ENCODE results near the gene IGSF9. TPM values are rescaled to one million over a fixed set of nuclear protein-coding genes. Genes with fewer than 3 reads are reported as not detected.

Gene IGSF9
- total RNA-seq, 1 donor = under 0.01 TPM

- Histone ChIP-seq H3K9me3 (ENCODE audit: low read depth, low read length) (no peaks in the 10 kb centered on the region), H3K4me3 (ENCODE audit: insufficient read depth, low read length) (peak within 1 kb of the TSS; percentile 99), H3K4me2 (ENCODE audit: insufficient read depth, low read length) (peak within 1 kb of the TSS; percentile 95), H4K20me1 (ENCODE audit: insufficient read depth, low read length) (peaks cover 27% of the 10 kb centered on the region), H3K27ac (ENCODE audit: low read depth, low read length) (peak within 1 kb of the TSS; percentile 99), H3K27me3 (ENCODE audit: insufficient read depth, low read length) (no peaks in the 10 kb centered on the region), H2AFZ (ENCODE audit: low read length) (peak within 1 kb of the TSS; percentile 91), H3K36me3 (ENCODE audit: insufficient read depth, low read length) (peaks cover 1% of the 10 kb centered on the region), H3K4me1 (ENCODE audit: insufficient read depth, low read length) (peaks cover 41% of the 10 kb centered on the region), H3K79me2 (ENCODE audit: insufficient read depth, low read length) (peaks cover 53% of the 10 kb centered on the region)
- no peak for TF ChIP-seq CTCF (IDR thresholded peaks at IDR 0.05; ENCODE audit: extremely low read depth, low read depth, low read length)
- peak; percentile 100 for DNase-seq (ENCODE audit: insufficient read length, low spot score, missing footprints)
Measured at GRCh38 chr1:159924791-159925718, 20.4 kb downstream of the IGSF9 start, which contains the start of gene TAGLN2. Gene TAGLN2 (minus strand): TSS chr1:159925507. CDS start chr1:159920509, 4,998 bp downstream.

DNA sequence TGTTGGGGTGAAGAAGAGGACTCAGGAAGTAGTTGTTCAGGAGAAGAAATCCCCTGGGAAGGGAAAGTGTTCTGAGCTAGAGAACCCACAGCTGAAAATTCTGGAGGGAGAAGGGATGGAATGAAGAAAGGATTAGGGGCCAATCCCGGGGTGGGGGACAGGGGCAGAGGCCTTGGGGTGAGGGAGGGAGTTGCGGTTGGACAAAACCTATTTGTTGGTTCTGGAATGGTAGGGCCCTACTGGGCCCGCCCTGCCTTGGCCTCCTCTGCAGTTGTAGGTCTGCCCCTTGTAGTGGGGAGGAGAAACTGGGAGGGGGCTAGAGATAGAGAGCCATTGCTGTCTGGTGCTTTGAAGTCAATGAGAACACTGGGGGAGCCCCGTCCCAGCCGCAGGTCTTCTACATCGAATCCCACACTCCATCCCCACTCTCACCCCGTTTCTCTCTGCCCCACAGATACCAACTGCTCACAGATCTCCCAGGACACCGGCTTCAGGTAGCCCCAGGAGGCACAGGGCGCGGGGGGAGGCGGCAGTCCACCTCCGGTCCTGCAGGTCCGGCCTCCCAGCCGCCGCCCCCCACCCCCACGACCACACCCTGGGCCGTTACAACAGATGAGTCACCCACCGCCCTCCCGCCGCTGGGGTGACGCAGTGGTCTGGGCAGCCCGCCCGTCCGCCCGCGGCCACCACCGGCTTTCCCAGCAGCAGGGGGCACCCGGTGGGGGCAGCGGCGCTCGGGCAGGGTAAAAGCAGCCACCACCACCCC lies 21.2 kb downstream of the IGSF9 start:
- Histone ChIP-seq H4K20me1 (ENCODE audit: insufficient read depth, low read length) (peaks cover 35% of the 10 kb centered on the region), H3K27me3 (ENCODE audit: insufficient read depth, low read length) (no peaks in the 10 kb centered on the region), H2AFZ (ENCODE audit: low read length) (no peak overlapping the region), H3K4me1 (ENCODE audit: insufficient read depth, low read length) (peaks cover 41% of the 10 kb centered on the region), H3K4me3 (ENCODE audit: insufficient read depth, low read length) (peak overlapping the region; percentile 99), H3K4me2 (ENCODE audit: insufficient read depth, low read length) (peak overlapping the region; percentile 95), H3K79me2 (ENCODE audit: insufficient read depth, low read length) (peaks cover 61% of the 10 kb centered on the region), H3K36me3 (ENCODE audit: insufficient read depth, low read length) (peaks cover 10% of the 10 kb centered on the region), H3K27ac (ENCODE audit: low read depth, low read length) (peak overlapping the region; percentile 99), H3K9me3 (ENCODE audit: low read depth, low read length) (no peaks in the 10 kb centered on the region)
- TF ChIP-seq CTCF (IDR thresholded peaks at IDR 0.05; ENCODE audit: extremely low read depth, low read depth, low read length) = no peak
- DNase-seq (ENCODE audit: insufficient read length, low spot score, missing footprints) = peak; percentile 100

DNA sequence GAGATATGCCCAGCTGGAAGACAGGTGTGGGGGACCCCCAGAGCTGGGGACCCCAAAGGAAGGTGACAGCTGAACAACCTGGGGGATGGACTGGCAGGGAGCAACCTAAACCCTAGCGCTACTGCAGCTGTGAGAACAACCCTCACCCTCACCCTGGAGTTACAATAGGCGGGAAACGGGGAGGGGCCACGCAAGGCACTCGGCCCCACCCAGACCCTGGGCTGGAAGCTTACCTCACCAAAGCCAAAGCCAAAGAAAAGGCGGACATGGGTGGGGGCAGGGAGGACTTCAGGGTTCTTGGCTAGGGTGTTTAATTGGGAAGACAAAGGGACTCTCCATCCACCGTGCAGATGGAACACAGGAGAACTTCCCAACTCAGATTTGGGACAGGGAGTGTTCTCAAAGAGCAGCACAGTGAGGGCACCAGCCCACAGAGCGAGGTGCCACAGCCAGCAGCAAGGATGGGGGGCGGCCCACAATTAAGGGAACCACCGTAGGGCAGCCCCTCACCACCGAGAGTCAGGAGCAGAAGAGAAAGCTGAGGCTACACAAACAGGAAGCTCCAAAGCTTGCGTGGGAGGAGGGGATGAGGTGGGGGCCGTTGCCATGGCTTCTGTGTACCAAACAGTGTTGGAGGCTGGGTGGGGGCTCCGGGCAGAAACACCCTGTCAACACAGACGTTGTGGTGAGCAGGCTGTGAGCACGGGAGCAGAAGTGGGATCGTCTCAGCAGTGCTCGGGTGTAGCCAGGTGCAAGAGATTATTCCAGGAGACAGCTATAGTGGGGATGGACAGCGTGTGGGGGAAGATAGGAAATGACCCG lies 22.0 kb downstream of the IGSF9 start:
- no peaks in the 10 kb centered on the region for H3K9me3 ChIP-seq (ENCODE audit: low read depth, low read length)
- peaks cover 63% of the 10 kb centered on the region for H3K79me2 ChIP-seq (ENCODE audit: insufficient read depth, low read length)
- peak overlapping the region; percentile 99 for H3K27ac ChIP-seq (ENCODE audit: low read depth, low read length)
- peak overlapping the region; percentile 95 for H3K4me2 ChIP-seq (ENCODE audit: insufficient read depth, low read length)
- TF ChIP-seq CTCF (IDR thresholded peaks at IDR 0.05; ENCODE audit: extremely low read depth, low read depth, low read length) = no peak
- no peak overlapping the region for H2AFZ ChIP-seq (ENCODE audit: low read length)
- H3K4me1 ChIP-seq (ENCODE audit: insufficient read depth, low read length) = peaks cover 42% of the 10 kb centered on the region
- H3K36me3 ChIP-seq (ENCODE audit: insufficient read depth, low read length) = peaks cover 18% of the 10 kb centered on the region
- H3K27me3 ChIP-seq (ENCODE audit: insufficient read depth, low read length) = no peaks in the 10 kb centered on the region
- DNase-seq (ENCODE audit: insufficient read length, low spot score, missing footprints) = peak; percentile 94
- H3K4me3 ChIP-seq (ENCODE audit: insufficient read depth, low read length) = peak overlapping the region; percentile 99
- H4K20me1 ChIP-seq (ENCODE audit: insufficient read depth, low read length) = peaks cover 39% of the 10 kb centered on the region
